Left cardiac atrium (tissue), 4 donors: ENCODE measurements around the gene CPZ. TPM values are rescaled to one million over a fixed set of nuclear protein-coding genes. Genes with fewer than 3 reads are reported as not detected.

Experiments
- ATAC-seq, 2 donors: fragments of 200-7000 bp; cut with Tn5 transposase; one replicate each; pipeline ENCODE4 v1.9.1; 2020; ENCODE audit warnings: mild to moderate bottlenecking in 2 of 2, moderate library complexity in 2 of 2
- DNase-seq: peaks from one replicate; pipeline ENCODE4 v3.0.0-alpha.2; 2020
- intact Hi-C, 2 donors: fragments of 100-400 bp; cut with DNase I; formaldehyde crosslinking; loops; one replicate each; pipeline versions ENCODE4 v1.14.1 to v1.15.1; 2022 to 2023
- total RNA-seq, 2 donors: library from RNA; stranded (reverse); fragmentation: NEBNext Ultra II Directional; extraction: Animal tissue kit (Norgen Biotek cat#: 25700); gene quantifications; one replicate each; pipeline ENCODE4 v1.2.1, GENCODE V29; 2021
- donor health status: DM: no; HTN: yes; CAD: no.
- donor health status: DM: no; HTN: yes; CAD: no; lungs with severe emphysema.
- donor health status: DM: yes; HTN: yes; CAD: no.
- donor health status: Dilated cardiomyopathy.

Gene CPZ
- total RNA-seq, 2 donors from 2014 or later = 1.8 to 2.2 TPM

- no peak for DNase-seq
Measured at GRCh38 chr4:8656711-8657380, 64.3 kb downstream of the CPZ start.

GRCh38 chr4:8657381-8658088 is 65.0 kb downstream of the CPZ start:
- intact Hi-C loops = no loop called here
- DNase-seq = no peak
- ATAC-seq = no peak

More at GRCh38 chr4:8656711-8657380, 64.3 kb downstream of the CPZ start:
- intact Hi-C loops = no loop called here
- no peak for ATAC-seq

GRCh38 chr4:8662776-8663175 is 70.2 kb downstream of the CPZ start:
- DNase-seq = no peak
- intact Hi-C loops = no loop called here
- no peak for ATAC-seq

GRCh38 chr4:8664031-8664805 is 71.7 kb downstream of the CPZ start:
- ATAC-seq (no peak), DNase-seq (no peak)
- intact Hi-C loops = no loop called here

- intact Hi-C loops = no loop called here
- ATAC-seq (no peak), DNase-seq (no peak)
Measured at GRCh38 chr4:8664976-8665375, 72.4 kb downstream of the CPZ start.

DNA sequence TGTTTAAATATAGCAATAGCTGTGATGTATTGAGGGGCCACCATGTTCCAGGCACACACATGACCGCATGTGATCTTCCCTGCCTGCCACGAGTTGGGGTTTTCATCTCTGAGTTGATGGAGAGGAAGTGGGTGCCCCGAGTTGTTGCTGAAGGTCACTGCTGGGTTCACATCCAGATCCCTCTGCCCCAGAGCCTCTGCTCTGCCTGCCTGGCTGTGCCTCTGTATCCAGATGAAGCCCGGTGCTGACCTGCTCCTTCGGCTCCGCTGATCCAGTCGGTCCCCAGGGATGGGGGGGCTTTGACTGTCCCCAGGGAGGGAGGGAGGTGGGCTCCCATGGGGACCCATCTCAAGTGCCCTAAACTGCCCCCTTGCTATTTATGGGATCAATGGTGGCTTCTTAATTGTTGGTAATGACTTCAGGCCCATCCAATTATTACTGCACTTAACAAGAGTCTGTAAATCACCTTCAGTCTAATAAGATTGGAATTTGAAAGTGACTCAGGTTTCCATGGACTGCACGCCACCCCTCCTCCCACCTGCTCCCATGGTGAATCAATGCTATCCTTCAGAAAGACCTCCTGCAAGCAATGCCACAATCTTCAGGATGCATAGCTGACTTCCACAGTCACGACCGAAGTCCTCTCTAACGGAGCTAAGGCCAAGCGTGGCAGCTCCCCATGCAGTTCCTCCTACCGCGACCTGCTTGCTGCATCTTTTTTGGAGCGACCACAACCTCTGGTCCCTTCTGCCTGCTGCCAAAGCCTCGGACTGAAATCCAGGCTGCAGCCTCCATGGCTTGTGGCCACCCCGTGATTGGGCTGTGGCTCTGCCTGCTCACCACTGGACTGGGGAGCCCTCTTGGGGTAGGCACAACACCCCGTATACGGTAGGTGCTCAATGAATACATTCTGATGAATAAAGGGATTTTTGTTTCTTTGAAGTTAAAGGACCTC is 73.1 kb downstream of the CPZ start:
- intact Hi-C loops = no loop called here
- DNase-seq (no peak), ATAC-seq (no peak)

DNA sequence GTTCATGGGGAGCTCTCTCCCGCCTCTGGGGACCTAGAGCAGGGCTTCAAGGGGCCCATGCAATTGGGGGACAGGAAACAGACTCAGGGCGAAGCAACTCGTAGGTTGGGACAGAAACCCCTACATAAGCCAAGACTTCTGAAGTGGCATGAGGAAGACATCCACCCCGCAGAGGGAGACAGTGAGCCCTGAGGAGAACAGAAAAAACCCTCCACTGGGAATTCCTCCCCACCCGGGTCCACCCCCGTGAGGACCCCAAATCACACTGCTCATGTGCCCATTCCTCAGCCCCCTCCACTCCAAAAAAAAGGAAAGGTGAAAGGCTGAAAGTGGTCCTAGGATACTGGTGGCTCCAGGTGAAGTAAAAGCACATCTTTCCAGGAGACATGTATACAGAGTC is 74.0 kb downstream of the CPZ start:
- ATAC-seq (no peak), DNase-seq (no peak)
- intact Hi-C loops = no loop called here

Other genes starting within 250 kb of the CPZ start
- 10 to 100 TPM; 32.8 to 66.1 TPM for gene ACOX3, start 152.0 kb upstream of the CPZ start, total RNA-seq
- 10 to 100 TPM in 1 of 2 donors, 1 to 10 TPM in 1; 8.8 to 13.6 TPM for gene TRMT44, start 152.0 kb upstream of the CPZ start, total RNA-seq
- gene GPR78, start 12.4 kb upstream of the CPZ start, total RNA-seq = under 1 TPM in 1 of 2 donors, not detected in 1; 0.06 TPM